ENCODE results near the gene ADD3.

- no peak for TF ChIP-seq CTCF (conservative IDR thresholded peaks at IDR 0.05; ENCODE audit: low read length)
- no peak for TF ChIP-seq EZH2phosphoT487 (IDR thresholded peaks at IDR 0.05; ENCODE audit: borderline replicate concordance)
These were observed 176.6 kb downstream of the ADD3 start for GRCh38 chr10:110184398-110184797.
